ENCODE measurements around the gene DHX34.
"Not testable (repeated sequence)": the region's sequence is repeated elsewhere in the genome, so short reads cannot be mapped to it uniquely, and the experiment has no call there.

Gene DHX34, protein sequence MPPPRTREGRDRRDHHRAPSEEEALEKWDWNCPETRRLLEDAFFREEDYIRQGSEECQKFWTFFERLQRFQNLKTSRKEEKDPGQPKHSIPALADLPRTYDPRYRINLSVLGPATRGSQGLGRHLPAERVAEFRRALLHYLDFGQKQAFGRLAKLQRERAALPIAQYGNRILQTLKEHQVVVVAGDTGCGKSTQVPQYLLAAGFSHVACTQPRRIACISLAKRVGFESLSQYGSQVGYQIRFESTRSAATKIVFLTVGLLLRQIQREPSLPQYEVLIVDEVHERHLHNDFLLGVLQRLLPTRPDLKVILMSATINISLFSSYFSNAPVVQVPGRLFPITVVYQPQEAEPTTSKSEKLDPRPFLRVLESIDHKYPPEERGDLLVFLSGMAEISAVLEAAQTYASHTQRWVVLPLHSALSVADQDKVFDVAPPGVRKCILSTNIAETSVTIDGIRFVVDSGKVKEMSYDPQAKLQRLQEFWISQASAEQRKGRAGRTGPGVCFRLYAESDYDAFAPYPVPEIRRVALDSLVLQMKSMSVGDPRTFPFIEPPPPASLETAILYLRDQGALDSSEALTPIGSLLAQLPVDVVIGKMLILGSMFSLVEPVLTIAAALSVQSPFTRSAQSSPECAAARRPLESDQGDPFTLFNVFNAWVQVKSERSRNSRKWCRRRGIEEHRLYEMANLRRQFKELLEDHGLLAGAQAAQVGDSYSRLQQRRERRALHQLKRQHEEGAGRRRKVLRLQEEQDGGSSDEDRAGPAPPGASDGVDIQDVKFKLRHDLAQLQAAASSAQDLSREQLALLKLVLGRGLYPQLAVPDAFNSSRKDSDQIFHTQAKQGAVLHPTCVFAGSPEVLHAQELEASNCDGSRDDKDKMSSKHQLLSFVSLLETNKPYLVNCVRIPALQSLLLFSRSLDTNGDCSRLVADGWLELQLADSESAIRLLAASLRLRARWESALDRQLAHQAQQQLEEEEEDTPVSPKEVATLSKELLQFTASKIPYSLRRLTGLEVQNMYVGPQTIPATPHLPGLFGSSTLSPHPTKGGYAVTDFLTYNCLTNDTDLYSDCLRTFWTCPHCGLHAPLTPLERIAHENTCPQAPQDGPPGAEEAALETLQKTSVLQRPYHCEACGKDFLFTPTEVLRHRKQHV

DNA sequence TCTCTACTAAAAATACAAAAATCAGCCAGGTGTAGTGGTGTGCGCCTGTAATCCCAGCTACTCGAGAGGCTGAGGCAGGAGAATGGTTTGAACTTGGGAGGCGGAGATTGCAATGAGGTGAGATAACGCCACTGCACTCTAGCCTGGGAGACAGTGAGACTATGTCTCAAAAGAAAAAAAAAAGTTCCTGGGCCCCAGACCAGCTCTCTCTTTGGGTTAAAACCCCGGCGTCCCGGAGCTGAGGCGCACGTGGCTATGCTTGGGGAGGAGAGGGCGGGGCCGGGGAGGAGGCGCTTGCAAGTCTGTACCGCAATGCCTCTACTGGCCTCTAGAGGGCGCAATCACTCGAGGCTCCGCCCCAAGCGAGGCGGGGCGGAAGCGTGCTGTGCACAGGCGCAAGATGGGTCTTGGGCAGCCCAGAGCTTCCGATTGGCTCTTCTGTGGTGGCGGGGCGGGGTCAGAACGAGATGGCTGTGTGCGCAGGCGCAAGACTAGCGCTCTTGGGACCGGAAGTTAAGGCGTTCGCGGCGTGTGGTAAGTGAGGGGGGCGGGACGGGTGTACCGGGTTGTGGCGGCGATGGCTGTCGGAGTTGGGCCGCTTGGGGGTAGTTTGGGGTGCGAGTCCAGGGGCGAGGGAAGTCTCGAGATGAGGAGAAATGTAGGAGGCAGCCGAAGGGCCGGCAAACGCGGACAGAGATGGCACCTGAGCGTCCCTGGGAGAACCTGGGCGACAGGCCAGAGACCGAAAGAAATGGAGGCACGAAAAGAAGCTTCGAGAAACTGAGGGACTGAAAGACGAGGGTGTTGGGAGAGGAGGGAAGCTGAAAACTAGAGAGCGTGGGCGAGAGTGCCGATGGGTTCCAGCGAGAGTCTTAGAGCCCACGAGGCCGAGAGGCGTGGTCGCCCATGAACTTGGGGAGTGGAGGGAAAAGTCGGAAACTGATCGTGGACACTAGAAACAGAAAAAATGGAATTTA, at the start of gene DHX34:
Gene DHX34, plus strand, starts transcription at position 497 of the 977 bp plus-strand sequence. CDS start 3,716 bp downstream, outside the sequence.
- DNase-seq, result peak; percentile 79

DNA sequence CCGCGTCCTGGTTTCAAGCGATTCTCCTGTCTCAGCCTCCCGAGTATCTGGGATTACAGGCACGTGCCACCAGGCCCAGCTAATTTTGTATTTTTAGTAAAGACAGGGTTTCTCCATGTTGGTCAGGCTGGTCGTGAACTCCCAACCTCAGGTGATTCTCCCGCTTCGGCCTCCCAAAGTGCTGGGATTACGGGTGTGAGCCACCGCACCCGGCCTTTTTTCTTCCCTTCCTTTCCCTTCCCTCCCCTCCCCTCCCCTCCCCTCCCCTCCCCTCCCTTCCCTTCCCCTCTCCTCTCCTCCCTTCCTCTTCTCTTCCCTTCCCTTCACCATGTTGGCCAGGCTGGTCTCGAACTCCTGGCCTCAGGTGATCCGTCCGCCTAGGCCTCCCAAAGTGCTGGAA, 48.2 kb upstream of the DHX34 start:
- not testable (repeated sequence) for DNase-seq

DNA sequence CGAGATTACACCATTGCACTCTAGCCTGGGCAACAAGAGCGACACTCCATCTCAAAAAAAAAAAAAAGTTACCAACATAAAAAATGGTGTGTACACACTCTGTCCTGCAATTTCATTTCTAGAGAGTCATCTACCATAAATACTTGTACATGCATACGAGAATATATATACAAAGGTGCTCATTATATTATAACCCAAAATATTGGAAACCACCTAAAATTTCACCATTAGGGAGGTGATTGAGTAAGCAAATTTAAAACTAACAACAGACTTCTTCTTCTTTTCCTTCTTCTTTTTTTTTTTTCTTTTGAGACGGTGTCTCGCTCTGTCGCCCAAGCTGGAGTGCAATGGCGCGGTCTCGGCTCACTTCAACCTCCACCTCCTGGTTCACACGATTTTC, 46.9 kb upstream of the DHX34 start:
- no peak for DNase-seq

DNA sequence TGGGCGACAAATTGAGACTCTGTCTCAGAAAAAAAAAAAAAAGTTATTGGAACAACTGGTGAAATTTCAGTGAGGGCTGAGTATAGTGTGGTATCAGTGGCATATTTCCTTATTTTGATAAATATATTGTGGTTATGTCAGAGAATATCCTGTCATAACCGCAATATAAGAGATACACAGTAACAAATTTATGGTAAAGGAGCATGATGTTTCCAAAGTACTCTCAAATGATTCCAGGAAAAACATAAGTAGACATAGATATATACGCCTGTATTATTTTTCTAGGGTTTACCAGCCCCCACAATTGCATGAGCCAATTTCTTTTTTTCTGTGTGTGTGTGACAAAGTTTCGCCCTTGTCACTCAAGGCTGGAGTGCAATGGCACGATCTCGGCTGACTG, 45.1 kb upstream of the DHX34 start:
- no peak for DNase-seq

DNA sequence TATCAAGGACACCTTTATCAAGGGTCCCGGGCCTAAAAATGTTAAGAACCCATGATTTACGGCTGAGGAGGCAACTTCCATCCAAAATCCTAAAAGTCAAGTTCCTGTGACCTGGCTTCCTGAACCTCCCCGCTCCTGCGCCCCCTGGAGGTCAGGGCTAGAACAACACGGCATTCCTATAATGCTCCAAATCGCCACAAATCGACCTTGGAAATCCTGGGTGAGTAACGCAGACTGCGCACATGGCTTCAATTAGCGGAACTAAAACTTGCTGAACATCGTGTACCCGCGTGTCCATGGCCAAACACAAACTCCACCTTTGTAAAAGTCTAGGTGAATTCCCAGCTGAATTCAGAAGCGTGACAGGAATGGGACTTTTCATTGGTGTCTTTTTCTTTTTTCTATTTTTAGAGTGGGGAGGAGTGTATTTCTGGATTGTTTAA, 43.8 kb upstream of the DHX34 start:
- DNase-seq, result no peak

DNA sequence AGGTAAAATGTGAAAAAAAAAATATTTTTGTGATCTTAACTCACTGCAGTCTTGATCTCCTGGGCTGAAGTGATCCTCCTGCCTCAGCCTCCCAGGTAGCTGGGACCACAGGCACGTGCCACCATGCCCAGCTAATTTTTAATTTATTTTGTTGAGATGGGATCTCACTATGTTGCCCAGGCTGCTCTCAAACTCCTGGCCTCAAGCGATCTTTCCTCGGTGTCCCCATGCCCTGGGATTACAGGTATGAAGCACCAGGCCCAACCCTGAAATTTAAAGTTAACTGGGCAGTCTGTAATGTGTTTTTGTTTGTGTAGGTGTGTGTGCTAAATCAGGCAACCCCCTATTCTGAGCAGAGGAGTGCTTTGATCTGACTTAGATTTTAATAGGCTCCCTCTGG, 42.8 kb upstream of the DHX34 start:
- no peak for DNase-seq

DNA sequence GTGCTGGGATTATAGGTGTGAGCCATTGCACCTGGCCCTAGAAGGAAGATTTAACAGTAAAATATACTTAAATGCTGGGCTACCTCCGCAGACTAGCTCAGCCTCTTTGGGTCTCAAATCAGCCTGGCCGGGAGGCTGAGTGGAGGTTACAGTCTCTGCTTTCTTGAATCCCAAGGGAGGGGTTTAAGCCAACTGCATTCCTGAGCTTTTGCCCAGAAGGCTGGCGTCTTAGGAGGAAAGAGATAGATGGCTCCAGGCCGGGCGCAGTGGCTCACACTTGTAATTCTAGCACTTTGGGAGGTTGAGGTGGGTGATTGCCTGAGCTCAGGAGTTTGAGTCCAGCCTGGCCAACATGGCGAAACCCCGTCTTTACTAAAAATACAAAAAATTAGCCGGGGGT, 40.1 kb upstream of the DHX34 start:
- DNase-seq, result no peak

DNA sequence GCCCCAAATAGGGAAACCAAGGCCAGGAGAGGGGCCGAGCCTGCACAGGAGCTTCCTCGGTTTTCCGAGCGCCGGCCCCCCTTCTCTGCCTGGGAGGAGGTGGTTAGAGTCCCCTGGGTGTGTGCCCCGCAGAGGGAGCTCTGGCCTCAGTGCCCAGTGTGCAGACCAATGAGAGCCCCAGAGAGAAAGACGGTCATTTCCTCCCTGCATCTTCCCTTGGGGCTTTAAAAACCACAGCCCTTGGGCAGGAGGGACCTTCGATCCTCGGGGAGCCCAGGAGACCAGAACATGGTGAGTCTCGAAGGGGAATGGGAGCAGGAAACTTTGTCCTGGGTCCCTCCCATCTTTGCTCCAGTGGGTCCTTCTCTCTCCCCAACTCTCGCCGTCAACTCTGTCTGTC, 39.5 kb upstream of the DHX34 start, which contains the start of gene C5AR1:
Gene C5AR1, plus strand, starts transcription at position 254 of the 400 bp plus-strand sequence. Its CDS starts 35 bp downstream, at position 289.
- DNase-seq, result no peak

DNA sequence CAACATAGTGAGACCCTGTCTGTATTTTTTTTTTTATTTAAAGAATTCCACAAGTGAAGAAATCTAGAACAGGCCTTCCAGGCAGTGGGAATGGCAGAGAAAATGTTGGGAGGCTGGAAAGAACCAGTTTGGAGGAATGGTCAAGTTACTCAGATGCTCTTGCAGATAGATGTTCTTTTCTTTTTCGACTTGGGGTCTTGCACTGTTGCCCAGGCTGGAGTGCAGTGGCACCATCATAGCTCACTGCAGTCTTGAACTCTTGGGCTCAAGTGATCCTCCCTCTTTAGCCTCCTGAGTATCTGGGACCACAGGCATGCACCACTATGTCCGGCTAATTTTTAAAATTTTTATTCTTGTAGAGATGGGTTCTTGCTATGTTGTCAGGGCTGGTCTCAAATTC, 38.8 kb upstream of the DHX34 start:
- DNase-seq, result no peak

DNA sequence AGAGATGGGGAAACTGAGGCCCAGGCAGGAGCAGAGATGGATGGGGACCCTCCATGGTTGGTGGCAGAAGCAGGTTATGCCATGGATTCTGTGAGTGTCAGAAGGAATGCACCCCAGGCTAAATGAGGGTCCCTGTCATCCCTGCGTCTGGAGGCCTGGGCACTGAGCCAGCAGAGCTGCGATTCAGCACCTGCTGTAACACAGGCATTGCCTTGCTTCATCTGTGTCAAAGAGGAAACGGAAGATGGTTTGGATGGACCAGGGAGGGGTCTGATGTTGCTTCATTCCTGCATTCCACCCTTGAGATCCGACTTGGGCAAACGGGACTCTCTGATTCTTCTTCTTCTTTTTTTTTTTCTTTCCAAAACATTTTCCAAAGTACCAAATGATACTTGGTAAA, 38.3 kb upstream of the DHX34 start:
- DNase-seq, result peak; percentile 49

DNA sequence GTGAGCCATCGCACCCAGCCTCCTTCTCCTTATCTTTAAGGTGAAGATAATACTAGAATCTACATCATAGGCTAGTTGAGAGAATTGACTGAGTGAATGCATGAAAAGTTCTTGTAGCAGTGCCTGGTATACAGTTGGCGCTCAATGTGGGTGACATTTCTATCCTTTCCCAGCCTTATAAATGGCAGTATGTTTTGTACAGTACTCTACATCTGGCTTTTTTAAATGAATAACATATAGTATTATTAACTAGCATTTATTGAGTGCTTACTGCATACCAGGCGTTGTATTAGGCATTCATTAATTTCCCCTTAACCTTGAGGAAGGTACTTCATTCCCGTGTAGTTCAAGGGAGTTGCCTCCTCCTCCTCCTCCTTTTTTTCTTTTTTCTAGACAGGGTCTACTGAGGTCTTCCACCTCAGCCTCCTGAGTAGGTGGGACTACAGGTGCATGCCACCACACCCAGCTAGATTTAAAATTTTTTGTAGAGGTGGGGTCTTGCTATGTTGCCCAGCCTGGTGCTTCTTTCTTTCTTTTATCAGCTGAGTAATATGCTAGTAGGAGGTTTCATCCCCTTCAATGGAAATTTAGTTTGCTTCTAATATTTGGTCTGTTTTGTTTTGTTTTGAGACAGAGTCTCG, 36.6 kb upstream of the DHX34 start:
- DNase-seq, result no peak

DNA sequence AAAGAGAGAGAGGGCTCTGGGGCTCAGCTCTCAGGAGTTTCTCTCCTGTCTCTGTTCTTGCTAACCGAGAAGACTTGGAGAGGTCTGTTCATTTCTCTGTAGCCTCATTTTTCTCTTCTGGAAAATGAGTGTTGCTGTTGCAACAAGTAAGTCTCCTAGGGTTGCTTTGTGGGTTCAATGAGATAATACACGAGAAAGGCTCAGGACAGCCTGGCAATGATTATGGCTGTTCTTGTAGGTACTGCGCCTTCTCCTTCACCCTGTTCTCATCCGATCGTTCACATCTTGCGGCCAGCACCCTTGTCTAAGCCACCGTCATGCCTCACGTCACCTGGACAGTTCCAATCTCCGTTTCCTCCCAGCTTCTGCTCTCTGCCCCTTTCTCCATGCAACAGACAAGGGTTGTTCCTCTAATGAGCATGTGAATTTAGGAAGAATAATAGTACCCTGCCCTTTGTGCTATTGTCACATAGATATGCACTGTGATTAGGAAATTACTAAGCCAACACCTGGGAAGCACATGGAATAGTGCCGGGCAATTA, 35.3 kb upstream of the DHX34 start:
- no peak for DNase-seq

DNA sequence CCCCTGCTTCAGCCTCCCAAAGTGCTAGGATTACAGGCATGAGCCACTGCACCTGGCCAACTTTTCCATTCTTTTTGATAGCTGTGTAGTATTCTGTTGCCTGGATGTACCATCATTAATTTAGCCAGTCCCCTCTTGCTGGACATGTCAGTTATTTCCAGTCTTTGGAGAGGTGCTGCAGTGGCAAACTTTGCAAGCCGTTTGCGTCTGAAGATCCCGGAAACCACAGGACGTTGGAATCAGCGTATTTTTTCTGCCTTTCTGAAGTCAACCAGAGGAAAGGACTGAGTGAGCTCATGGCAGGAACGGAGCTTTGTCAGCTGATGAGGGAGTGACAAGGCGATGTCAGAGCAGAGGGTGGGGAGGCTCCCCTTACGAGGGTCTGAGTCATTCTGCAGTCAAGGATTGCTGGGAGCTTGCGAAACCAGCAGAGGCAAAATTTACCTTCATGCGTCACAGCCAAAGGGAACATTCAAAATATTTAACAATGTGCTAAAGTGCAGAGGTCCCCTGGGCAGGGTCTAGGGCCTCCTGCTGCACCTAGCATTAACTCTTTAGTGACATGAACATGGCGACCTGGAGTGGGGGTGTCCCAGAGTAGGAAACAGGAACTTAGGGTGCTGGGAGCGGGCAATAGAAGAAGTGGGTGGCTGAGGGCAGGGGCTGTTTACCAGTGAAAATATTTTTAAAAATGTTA, 33.8 kb upstream of the DHX34 start:
- DNase-seq, result peak; percentile 84

DNA sequence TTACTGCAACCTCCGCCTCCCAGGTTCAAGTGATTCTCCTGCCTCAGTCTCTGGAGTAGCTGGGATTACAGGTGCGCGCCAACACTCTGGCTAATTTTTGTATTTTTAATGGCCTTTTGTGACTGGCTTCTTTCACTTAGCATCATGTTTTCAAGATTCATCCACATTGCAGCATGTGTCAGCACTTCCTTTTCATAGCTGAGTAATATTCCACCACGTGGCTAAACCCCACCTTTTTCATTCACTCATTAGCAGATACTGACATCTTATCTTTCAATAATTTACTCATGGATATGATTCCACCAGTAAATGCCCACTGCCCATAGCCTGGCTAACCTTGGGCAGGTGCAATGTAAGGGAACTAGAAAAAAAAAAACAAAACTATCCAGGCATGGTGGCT, 32.6 kb upstream of the DHX34 start:
- DNase-seq, result no peak

DNA sequence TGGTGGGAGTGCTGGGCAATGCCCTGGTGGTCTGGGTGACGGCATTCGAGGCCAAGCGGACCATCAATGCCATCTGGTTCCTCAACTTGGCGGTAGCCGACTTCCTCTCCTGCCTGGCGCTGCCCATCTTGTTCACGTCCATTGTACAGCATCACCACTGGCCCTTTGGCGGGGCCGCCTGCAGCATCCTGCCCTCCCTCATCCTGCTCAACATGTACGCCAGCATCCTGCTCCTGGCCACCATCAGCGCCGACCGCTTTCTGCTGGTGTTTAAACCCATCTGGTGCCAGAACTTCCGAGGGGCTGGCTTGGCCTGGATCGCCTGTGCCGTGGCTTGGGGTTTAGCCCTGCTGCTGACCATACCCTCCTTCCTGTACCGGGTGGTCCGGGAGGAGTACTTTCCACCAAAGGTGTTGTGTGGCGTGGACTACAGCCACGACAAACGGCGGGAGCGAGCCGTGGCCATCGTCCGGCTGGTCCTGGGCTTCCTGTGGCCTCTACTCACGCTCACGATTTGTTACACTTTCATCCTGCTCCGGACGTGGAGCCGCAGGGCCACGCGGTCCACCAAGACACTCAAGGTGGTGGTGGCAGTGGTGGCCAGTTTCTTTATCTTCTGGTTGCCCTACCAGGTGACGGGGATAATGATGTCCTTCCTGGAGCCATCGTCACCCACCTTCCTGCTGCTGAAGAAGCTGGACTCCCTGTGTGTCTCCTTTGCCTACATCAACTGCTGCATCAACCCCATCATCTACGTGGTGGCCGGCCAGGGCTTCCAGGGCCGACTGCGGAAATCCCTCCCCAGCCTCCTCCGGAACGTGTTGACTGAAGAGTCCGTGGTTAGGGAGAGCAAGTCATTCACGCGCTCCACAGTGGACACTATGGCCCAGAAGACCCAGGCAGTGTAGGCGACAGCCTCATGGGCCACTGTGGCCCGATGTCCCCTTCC, 28.9 kb upstream of the DHX34 start:
- no peak for DNase-seq

DNA sequence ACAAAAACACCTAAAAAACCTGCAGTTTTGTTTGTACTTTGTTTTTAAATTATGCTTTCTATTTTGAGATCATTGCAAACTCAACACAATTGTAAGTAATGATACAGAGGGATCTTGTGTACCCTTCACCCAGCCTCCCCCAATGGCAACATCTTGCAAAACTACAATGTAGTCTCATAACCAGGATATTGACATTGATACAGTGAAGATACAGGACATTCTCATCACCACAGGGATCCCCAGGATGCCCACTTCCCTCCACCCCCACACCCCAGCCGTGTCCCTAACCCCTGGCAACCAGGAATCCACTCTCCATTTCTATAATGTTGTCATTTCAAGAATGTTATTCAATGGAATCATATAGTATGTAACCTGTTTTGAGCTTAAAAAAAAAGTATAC, 27.5 kb upstream of the DHX34 start:
- no peak for DNase-seq

DNA sequence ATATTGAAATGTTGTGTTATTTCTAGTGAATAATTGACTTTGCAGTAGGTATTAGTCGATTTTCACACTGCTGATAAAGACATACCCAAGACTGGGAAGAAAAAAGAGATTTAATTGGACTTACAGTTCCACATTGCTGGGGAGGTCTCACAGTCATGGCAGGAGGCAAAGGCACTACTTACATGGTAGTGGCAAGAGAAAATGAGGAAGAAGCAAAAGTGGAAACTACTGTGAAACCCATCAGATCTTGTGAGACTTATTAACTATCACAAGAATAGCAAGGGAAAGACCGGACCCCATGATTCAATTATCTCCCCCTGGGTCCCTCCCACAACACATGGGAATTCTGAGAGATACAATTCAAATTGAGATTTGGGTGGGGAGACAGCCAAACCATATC, 27.1 kb upstream of the DHX34 start:
- no peak for DNase-seq

DNA sequence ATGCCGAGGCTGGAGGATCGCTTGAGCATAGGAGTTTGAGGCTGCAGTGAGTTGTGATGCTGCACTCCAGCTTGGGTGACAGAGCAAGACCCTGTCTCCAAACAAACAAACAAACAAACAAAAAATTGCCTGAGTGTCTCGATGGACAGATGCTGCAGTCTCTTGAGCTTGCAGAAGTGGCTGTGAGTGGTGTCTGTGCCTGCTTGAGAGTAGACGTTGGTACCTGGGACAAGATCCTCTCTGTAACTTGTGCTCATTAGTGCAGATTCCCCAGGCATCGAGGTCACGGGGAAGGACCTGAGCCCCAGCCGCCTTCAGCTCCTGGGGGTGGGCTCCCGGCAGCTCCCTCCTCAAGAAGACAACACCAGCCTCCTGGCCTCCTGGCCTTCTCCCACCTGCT, 25.7 kb upstream of the DHX34 start:
- DNase-seq, result no peak

DNA sequence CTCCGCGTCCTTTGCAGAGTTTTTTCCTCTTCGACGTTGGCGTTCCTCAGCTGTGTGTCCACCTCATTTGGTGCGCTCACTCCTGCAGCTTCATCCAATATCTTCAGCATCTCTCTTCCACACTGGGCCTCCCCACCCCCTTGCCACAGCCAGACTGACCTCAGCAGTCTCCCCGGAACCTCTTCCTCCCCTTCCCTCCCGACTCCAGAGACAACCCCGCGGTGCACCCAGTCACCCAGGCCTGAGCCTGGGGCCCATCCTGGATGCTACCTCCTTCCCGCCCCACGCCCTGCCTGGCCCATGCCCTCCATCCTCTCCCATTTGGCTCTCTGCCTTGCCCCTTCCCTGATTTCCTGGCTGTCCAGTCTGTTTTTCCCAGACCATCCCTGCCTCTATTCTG, 25.2 kb upstream of the DHX34 start:
- no peak for DNase-seq
